IMR-90 (cell line): ENCODE data around the gene CFAP52. TPM values are rescaled to one million over a fixed set of nuclear protein-coding genes. Genes with fewer than 3 reads are reported as not detected.

Experiments used
- ATAC-seq: fragments of 200-7000 bp; cut with Tn5 transposase; 2 replicates; pipeline ENCODE4 v1.9.1; 2020; ENCODE audit warnings: low read depth, mild to moderate bottlenecking, moderate library complexity
- BruUV-seq: library from RNA; stranded (reverse); fragments of 400-500 nt; replicated peaks from 2 replicates; lab custom pipeline; 2021; lab: Mats Ljungman, UMichigan
- CTCF ChIA-PET: fragments of 300-600 bp; formaldehyde crosslinking; extraction: SDS; loops from one replicate; lab custom pipeline; 2021; ENCODE audit warnings: antibody characterized with exemption; lab: Yijun Ruan, JAX
- POLR2A ChIA-PET: fragments of 300-600 bp; sonication (Branson Sonifier 250); formaldehyde crosslinking; loops from one replicate; lab custom pipeline; 2022; ENCODE audit warnings: antibody characterized with exemption; ENCODE audit not compliant: unreplicated experiment; lab: Charles Lee
- DNase-seq: peaks from one replicate; pipeline ENCODE4 v3.0.0; 2013
- H2AFZ ChIP-seq: replicated peaks from 2 replicates; pipeline ENCODE3; 2013; ENCODE audit warnings: low read length, mild to moderate bottlenecking; ENCODE audit not compliant: poor library complexity
- H2AK5ac ChIP-seq: 2 replicates; pipeline ENCODE4 v1.6.1; 2013; ENCODE audit warnings: low read depth, low read length, inconsistent platforms
- H2AK9ac ChIP-seq: replicated peaks from 2 replicates; pipeline ENCODE3; 2013; ENCODE audit warnings: mild to moderate bottlenecking, low read depth, low read length, moderate library complexity; ENCODE audit not compliant: poor library complexity
- H2BK120ac ChIP-seq: 2 replicates; pipeline ENCODE4 v1.6.1; 2013; ENCODE audit warnings: low read depth, low read length, inconsistent platforms
- H2BK15ac ChIP-seq: 3 replicates; pipeline ENCODE4 v1.6.1; 2013; ENCODE audit warnings: low read depth, low read length, inconsistent platforms
- H2BK20ac ChIP-seq: 2 replicates; pipeline ENCODE4 v1.6.1; 2013; ENCODE audit warnings: low read depth, mild to moderate bottlenecking, inconsistent platforms, low read length, moderate library complexity
- H2BK5ac ChIP-seq: 2 replicates; pipeline ENCODE4 v1.6.1; 2013; ENCODE audit warnings: mild to moderate bottlenecking, low read depth, low read length, inconsistent platforms; ENCODE audit not compliant: poor library complexity, severe bottlenecking
- H3K14ac ChIP-seq: replicated peaks from 2 replicates; pipeline ENCODE4 v1.6.1; 2013; ENCODE audit warnings: low read depth, low read length, inconsistent platforms
- H3K18ac ChIP-seq: 2 replicates; pipeline ENCODE4 v1.6.1; 2013; ENCODE audit warnings: low read depth, low read length, control low read depth
- H3K23ac ChIP-seq: 2 replicates; pipeline ENCODE4 v1.6.1; 2013; ENCODE audit warnings: low read depth, low read length, inconsistent platforms
- H3K27ac ChIP-seq: 2 replicates; pipeline ENCODE4 v1.5.1; 2013; ENCODE audit warnings: mild to moderate bottlenecking, control low read depth, low read length; ENCODE audit not compliant: insufficient read depth
- H3K27me3 ChIP-seq: 2 replicates; pipeline ENCODE4 v1.6.1; 2013; ENCODE audit warnings: low read length; ENCODE audit not compliant: control insufficient read depth, insufficient read depth
- H3K36me3 ChIP-seq: 2 replicates; pipeline ENCODE4 v1.6.1; 2013; ENCODE audit warnings: low read length, mixed read lengths; ENCODE audit not compliant: control insufficient read depth, insufficient read depth
- H3K4ac ChIP-seq: 2 replicates; pipeline ENCODE4 v1.6.1; 2013; ENCODE audit warnings: low read depth, low read length, inconsistent platforms
- H3K4me1 ChIP-seq: 2 replicates; pipeline ENCODE4 v1.6.1; 2013; ENCODE audit warnings: low read length, mixed read lengths; ENCODE audit not compliant: control insufficient read depth, insufficient read depth
- H3K4me2 ChIP-seq: 2 replicates; pipeline ENCODE4 v1.6.1; 2013; ENCODE audit warnings: low read depth, mild to moderate bottlenecking, control low read depth, low read length, moderate library complexity
- H3K4me3 ChIP-seq: 2 replicates; pipeline ENCODE4 v1.5.1; 2013; ENCODE audit warnings: low read depth, mild to moderate bottlenecking, control low read depth, low read length, moderate library complexity; ENCODE audit not compliant: insufficient read depth
- H3K56ac ChIP-seq: 2 replicates; pipeline ENCODE4 v1.6.1; 2013; ENCODE audit warnings: low read length, inconsistent platforms; ENCODE audit not compliant: insufficient read depth; ENCODE audit errors: extremely low read depth
- H3K79me1 ChIP-seq, 2 experiments: 2 replicates each; pipeline ENCODE4 v1.6.1; 2013; ENCODE audit warnings: low read length in 2 of 2, inconsistent platforms in 1 of 2, low read depth in 1 of 2
- H3K9ac ChIP-seq: 2 replicates; pipeline ENCODE4 v1.6.1; 2013; ENCODE audit warnings: low read depth, low read length, control low read depth
- H3K9me1 ChIP-seq: 2 replicates; pipeline ENCODE4 v1.6.1; 2013; ENCODE audit warnings: low read length, inconsistent platforms; ENCODE audit not compliant: insufficient read depth
- H3K9me3 ChIP-seq: 2 replicates; pipeline ENCODE4 v1.6.1; 2013; ENCODE audit warnings: low read length; ENCODE audit not compliant: control insufficient read depth, insufficient read depth
- H4K20me1 ChIP-seq: 2 replicates; pipeline ENCODE4 v1.6.1; 2013; ENCODE audit warnings: low read length, inconsistent platforms; ENCODE audit not compliant: insufficient read depth
- H4K5ac ChIP-seq: 2 replicates; pipeline ENCODE4 v1.6.1; 2013; ENCODE audit warnings: mild to moderate bottlenecking, low read depth, low read length, control low read depth
- H4K8ac ChIP-seq, 2 experiments: 2 replicates each; pipeline ENCODE4 v1.6.1; 2013; ENCODE audit warnings: low read depth in 2 of 2, low read length in 2 of 2, control low read depth in 1 of 2, inconsistent platforms in 1 of 2
- H4K91ac ChIP-seq: 2 replicates; pipeline ENCODE4 v1.6.1; 2013; ENCODE audit warnings: low read depth, low read length, inconsistent platforms; ENCODE audit not compliant: insufficient read depth
- FOS ChIP-seq: fragments of 150-350 bp; IDR thresholded peaks from 2 replicates; pipeline ENCODE4 v1.6.1; 2016; ENCODE audit warnings: low read depth, low read length
- RAD21 ChIP-seq: IDR thresholded peaks from 2 replicates; pipeline ENCODE4 v1.6.1; 2012; ENCODE audit warnings: low read length, improper control_type of control experiment
- USF2 ChIP-seq: fragments of 150-350 bp; IDR thresholded peaks from 2 replicates; pipeline ENCODE4 v1.6.1; 2017; ENCODE audit warnings: mild to moderate bottlenecking, antibody characterized with exemption, low read length, low read depth
- WGBS, 2 experiments: methylation state at CpG; one replicate each; pipeline versions ENCODE4 v1.1.5 to v1.1.7; 2013; ENCODE audit warnings: missing lambda C conversion rate in 2 of 2; ENCODE audit not compliant: insufficient read length in 1 of 2; ENCODE audit errors: extremely low coverage in 2 of 2; 5-methylcytosine and 5-hydroxymethylcytosine counted together
- dilution Hi-C: fragments of 300-500 bp; cut with HindIII; formaldehyde crosslinking; loops from one replicate; pipeline ENCODE4 v1.14.3; 2018; ENCODE audit warnings: low sequenced_read_pairs; ENCODE audit not compliant: unreplicated experiment
- in situ Hi-C: fragments of 300-500 bp; cut with MboI; formaldehyde crosslinking; loops from 3 replicates; pipeline ENCODE4 v1.14.3; 2019; ENCODE audit warnings: low sequenced_read_pairs, inconsistent platforms, mixed read lengths
- intact Hi-C: fragments of 100-400 bp; cut with micrococcal nuclease; formaldehyde crosslinking; loops from 2 replicates; pipeline ENCODE4 v1.10.0; 2022
- polyA plus RNA-seq, 3 experiments: library from polyadenylated mRNA; depleted of rRNA; stranded (reverse); fragments of >200 nt; gene quantifications; 2 replicates each; pipeline ENCODE4 v1.2.3, GENCODE V29; 2012; ENCODE audit warnings: low replicate concordance in 1 of 3
- total RNA-seq: library from RNA; depleted of rRNA; stranded (reverse); fragments of >200 nt; gene quantifications from 2 replicates; pipeline ENCODE4 v1.2.3, GENCODE V29; 2012

CFAP52 gene
- total and polyA plus RNA-seq, 2 of the 4 experiments (the other 2 are of a cell fraction), result 0.22 TPM; not detected in 1

GRCh38 chr17:9672691-9673090, 96.2 kb downstream of the CFAP52 start:
- H3K56ac ChIP-seq, result no peak overlapping the region
- ChIA-PET POLR2A (no interaction called here), CTCF (no interaction called here)
- H4K5ac ChIP-seq, result no peak overlapping the region
- H2AK5ac ChIP-seq, result no peak overlapping the region
- no peak overlapping the region for H3K9ac ChIP-seq
- no peak overlapping the region for H2BK120ac ChIP-seq
- H2AFZ ChIP-seq, result no peak overlapping the region
- 53% methylated on average over 2 of the region's 6 CpGs; no CpG with 5 or more reads in 1 of the 2 experiments for WGBS, 2 experiments
- H3K14ac ChIP-seq, result no peak overlapping the region
- H3K79me1 ChIP-seq, result no peaks in the 10 kb centered on the region
- H3K9me1 ChIP-seq, result no peaks in the 10 kb centered on the region
- ATAC-seq (no peak), DNase-seq (no peak)
- no peak overlapping the region for H3K4me3 ChIP-seq
- intact Hi-C loops, result no loop called here
- peaks cover 11% of the 10 kb centered on the region for H3K9me3 ChIP-seq
- no peak overlapping the region for H3K4ac ChIP-seq
- no peak overlapping the region for H2AK9ac ChIP-seq
- no peak overlapping the region for H3K4me2 ChIP-seq
- TF ChIP-seq FOS, result no peak
- no peak for TF ChIP-seq USF2
- TF ChIP-seq RAD21, result no peak
- no peaks in the 10 kb centered on the region for H3K36me3 ChIP-seq
- no peaks in the 10 kb centered on the region for H4K20me1 ChIP-seq
- no peak overlapping the region for H4K91ac ChIP-seq
- no peaks in the 10 kb centered on the region for H3K27me3 ChIP-seq
- no TSS peak for BruUV-seq
- H2BK20ac ChIP-seq, result no peak overlapping the region
- in situ Hi-C loops, result no loop called here
- H3K4me1 ChIP-seq, result no peaks in the 10 kb centered on the region
- H3K18ac ChIP-seq, result no peak overlapping the region
- no peak overlapping the region for H3K27ac ChIP-seq
- H3K23ac ChIP-seq, result no peak overlapping the region
- no peak overlapping the region for H4K8ac ChIP-seq
- H2BK15ac ChIP-seq, result no peak overlapping the region
- dilution Hi-C loops, result no loop called here
- no peak overlapping the region for H2BK5ac ChIP-seq
